Stimulated activated naive CD4-positive, alpha-beta T cell (primary cell): ENCODE data around the gene ADISSP.
"Not testable (repeated sequence)": the region's sequence is repeated elsewhere in the genome, so short reads cannot be mapped to it uniquely, and the experiment has no call there.

ENCODE experiments used
- DNase-seq, 6 experiments: peaks; one replicate each; lab custom pipeline; 2025; lab: John Stamatoyannopoulos, UW

Gene ADISSP

GRCh38 chr20:3797592-3798372, 30.2 kb upstream of the ADISSP start:
- peak in 3 of 6 experiments; percentile 17 to 23 (median 22) for DNase-seq

DNA sequence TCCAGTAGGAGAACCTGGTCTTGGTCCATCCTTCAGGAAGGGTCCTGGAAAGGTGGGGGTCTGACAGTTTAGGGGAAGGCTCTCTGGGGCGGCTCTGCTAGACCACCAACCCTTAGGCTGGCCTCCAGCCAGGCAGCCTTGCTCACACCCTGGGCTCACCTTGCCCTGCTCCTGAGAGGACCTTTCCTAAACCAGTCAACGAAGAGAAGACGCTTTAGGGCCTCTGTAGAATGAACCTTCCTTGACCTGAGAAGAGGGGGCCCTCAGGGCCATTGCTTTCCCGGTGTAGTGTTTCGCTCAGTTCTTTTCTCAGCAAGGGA, 29.6 kb upstream of the ADISSP start:
- DNase-seq, result no peak

DNA sequence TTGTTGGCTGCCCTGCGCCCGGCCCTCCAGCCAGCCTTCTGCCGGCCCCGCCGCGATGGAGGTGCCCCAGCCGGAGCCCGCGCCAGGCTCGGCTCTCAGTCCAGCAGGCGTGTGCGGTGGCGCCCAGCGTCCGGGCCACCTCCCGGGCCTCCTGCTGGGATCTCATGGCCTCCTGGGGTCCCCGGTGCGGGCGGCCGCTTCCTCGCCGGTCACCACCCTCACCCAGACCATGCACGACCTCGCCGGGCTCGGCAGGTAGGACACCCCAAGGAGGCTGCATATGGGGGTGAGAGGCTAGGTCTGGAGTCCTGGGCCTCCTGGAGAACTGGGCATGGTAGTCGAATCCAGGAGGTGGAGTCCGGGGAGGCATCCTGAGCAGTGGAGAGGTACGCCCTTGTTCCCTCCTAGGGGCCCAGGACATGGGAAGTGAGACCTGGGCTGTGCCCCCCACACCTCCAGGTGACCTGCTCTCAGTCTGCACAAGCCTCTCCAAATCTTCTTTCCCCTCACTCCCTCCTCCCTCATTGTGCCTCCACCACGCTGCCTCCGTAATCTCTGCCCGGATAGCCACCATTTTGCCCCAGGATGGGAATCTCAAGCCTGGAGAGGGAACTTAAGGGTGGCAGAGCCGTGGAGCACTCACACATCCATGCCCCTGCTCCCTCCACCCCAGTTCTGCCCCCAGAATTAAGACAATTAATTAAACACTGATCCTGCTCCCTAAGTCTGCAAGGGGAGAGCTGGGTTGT, 29.1 kb upstream of the ADISSP start:
- peak in 1 of 6 experiments; percentile 8 for DNase-seq

DNA sequence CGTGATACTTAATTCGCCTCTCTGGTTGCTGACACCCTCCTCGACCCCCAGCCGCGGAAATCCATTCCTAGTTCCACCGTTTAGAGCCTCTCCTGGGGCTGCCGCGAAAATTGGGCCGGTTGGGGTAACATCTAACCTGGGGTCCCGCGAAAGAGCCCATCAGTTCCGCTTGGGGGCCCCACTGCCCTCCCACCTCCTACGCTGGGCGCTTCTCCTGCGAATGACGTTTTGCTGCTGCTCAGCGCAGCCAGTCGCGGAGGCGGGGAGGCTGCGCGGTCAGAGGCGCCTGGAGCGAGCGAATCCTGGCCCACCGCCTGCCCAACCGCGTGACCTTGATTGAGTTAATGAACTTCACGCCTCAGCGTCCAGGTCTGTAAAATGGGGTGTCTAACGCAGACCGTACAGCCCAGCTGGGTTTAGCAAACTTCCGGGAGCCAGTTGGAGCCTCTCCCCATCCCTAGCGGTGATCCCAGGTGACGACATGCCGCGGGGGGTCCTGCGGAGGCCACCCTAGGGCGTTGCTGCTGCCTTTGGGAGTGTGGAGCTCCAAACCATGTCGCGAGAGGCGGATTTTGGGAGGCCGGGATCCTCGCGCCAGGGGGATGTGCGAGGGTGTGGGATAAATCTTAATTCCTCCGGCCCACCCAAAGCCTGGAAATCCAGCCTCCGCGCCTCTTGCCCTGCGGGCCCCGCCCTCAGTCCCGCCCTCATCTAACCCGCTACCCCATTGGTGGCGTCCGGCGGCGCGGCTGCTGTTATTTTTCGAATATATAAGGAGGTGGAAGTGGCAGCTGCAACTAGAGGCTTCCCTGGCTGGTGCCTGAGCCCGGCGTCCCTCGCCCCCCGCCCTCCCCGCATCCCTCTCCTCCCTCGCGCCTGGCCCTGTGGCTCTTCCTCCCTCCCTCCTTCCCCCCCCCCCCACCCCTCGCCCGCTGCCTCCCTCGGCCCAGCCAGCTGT, 28.2 kb upstream of the ADISSP start, which contains the start of gene CDC25B:
TSS of gene CDC25B (plus strand) at position 800 of the 958 bp plus-strand sequence. CDS start 222 bp downstream, outside the sequence.
- peak; percentile 74 to 89 (median 82) for DNase-seq

- DNase-seq, result no peak
Measured at GRCh38 chr20:3794701-3795420, 27.3 kb upstream of the ADISSP start.

DNA sequence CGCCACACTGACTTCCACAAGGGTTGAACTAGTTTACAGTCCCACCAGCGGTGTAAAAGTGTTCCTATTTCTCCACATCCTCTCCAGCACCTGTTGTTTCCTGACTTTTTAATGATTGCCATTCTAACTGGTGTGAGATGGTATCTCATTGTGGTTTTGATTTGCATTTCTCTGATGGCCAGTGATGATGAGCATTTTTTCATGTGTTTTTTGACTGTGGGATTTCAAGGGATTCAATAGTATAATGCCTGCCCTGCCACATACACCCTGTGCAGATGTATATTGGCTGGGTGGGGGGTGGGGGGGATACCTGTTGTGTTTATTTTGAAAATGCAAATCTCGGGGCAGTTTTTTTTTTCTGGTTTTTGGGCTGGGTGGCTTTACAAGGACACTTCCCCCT, 26.6 kb upstream of the ADISSP start:
- DNase-seq, result not testable (repeated sequence)

DNA sequence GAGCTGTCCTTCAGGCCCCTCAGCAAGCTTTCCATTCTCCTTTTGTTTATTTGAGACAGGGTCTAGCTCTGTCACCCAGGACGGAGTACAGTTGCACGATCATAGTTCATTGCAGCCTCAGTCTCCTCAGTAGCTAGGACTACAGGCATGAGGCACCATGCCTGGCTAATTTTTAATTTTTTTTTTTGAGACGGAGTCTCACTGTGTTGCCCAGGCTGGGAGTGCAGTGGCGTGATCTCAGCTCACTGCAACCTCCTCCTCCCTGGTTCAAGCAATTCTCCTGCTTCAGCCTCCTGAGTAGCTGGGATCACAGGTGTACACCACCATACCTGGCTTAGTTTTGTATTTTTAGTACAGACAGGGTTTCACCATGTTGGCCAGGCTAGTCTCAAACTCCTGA, 21.6 kb upstream of the ADISSP start:
- not testable (repeated sequence) for DNase-seq

GRCh38 chr20:3788685-3789155, 21.2 kb upstream of the ADISSP start:
- DNase-seq, result no peak

GRCh38 chr20:3787324-3788014, 19.9 kb upstream of the ADISSP start:
- DNase-seq, result peak in 1 of 6 experiments; percentile 43

DNA sequence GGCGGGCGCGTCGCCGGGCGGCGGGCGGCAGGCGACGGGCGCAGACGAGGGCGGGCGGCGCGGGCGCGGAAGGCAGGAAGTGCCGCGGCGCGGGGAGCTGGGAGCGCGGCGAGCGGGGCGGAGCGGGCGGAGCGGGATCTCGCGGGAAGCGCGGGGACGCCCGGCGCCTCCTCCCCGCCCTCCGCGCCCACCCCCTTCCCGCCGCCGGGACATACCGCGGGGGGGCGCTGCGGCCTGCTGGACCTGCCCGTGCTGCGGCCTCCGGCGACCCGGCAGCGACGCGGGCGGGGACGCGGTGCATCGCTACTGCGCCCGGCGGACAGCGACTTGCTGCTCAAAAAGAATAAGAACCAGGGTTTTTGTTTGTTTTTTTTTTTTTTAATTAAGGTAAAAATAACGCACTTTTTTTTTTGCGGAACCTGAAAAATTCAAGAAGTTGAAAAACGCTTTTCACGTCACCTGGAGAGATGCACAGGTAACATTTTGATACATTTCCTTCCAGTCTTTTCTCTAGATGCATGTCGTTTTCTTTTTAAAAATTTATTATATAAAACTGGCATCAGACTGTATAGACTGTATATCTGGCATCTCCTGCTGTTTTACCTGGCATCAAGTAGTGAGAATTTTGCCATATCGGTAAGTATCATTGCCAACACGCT, 19.2 kb upstream of the ADISSP start, which contains the start of gene CENPB:
TSS of gene CENPB (minus strand) at position 76 of the 659 bp plus-strand sequence. CDS start 257 bp downstream, outside the sequence.
- DNase-seq, result peak; percentile 76 to 89 (median 84)

DNA sequence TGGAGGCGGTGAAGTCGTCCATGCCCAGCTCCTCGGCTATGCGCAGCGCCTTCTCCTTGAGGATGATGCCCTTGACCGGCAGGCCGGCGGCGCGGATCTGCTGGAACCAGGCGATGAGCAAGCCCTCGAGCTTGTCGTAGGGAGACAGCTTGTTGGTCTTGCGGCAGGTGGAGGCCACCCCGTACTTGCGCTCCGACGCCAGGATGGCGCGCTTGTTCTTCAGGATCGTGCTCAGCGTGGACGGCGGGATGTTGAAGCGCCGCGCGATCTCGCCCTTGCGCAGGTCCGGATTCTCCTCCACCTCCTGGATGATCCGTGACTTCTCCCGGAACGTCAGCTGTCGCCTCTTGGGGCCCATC, 18.6 kb upstream of the ADISSP start:
- DNase-seq, result peak; percentile 14 to 52 (median 31)

DNA sequence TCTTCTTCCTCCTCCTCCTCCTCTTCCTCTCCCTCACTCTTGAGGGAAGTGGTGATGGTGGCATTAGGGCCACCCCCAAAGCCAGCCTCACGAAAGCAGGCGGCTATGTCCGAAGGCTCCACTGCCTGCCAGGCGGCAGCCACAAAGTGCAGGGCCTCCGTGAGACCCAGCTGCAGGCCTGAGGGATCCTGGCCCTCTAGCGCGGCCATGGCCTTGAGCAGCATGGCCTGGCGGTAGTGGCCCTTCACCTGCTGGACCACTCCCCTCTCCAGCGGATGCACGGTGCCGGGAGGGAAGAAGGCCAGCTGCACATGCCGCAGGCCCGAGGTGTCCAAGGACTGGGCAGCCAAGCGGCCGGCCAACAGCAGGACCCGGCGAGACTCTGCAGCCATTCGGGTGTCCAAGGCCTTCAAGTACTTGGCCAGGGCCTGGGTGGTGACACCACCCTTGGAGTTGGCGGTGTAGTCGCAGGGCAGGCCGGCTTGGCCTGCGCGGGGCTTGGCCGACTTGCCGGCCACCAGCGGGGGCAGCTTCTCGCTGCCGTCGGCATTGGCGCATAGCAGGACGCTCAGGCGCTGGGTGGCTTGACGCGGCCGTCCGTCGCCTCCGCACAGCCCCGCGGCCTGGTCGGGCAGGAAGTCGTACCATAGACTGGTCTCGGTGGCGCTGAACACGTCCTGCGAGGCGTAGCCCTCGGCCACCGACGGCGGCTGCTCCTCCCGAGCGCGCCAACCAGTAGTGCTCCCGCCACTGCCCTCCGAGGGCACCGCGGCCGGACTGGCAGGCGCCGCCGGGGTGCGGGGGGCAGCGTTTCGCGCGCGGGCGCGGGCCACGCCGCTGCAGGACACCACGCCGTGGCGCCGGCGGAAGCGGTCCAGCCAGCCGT, 17.9 kb upstream of the ADISSP start:
- DNase-seq, result peak in 1 of 6 experiments; percentile 11

DNA sequence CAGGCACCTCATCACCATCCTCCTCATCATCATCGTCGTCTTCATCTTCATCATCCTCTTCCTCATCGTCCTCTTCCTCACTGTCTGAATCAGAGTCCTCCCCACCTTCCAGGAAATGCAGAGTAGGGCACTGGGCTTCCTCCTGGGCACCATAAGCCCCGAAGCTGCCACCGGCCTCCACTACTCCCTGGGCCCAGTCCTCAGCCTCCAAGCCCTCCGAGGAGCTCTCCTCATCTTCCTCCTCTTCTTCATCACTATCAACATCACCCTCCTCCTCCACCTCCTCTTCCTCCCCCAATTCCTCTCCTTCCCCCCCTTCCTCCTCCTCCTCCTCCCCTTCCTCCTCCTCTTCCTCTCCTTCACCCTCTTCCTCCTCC, 17.3 kb upstream of the ADISSP start:
- no peak for DNase-seq

GRCh38 chr20:3784216-3784853, 16.8 kb upstream of the ADISSP start:
- no peak for DNase-seq

GRCh38 chr20:3783511-3784195, 16.1 kb upstream of the ADISSP start:
- DNase-seq, result no peak

DNA sequence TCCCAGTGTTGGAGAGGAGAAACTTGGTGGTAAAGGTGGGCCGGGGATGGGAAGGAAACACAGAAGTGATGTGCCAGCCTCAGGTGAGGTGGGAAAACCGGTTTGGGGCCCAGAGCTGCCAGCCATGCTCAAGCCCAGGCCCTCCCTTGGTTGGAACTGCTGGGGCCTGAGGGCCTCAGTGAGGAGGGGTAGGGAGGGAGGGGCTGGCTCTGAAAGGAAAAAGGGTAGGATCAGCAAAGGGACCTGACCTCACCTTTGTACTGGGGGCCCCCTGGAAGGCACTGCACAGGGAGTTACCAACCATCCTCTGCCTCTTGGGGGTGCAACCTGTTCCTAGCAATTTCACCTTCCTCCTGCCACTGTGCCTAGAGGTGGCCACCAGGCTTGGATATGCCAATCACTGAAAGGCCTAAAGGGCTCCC, 15.5 kb upstream of the ADISSP start:
- DNase-seq, result no peak

GRCh38 chr20:3782597-3782996, 15.0 kb upstream of the ADISSP start:
- DNase-seq, result peak in 1 of 6 experiments; percentile 9
